ENCODE results near the gene TRABD2B. TPM values are rescaled to one million over a fixed set of nuclear protein-coding genes. Genes with fewer than 3 reads are reported as not detected.

TRABD2B gene
- total and polyA plus RNA-seq, 2 experiments from 2014 or later = 1.6 to 2.0 TPM

GRCh38 chr1:47779613-47780012 lies 217.6 kb downstream of the TRABD2B start:
- Histone ChIP-seq H3K9me2 (ENCODE audit: insufficient read depth) (no peaks in the 10 kb centered on the region), H4K20me1 (replicated peaks; ENCODE audit: insufficient read depth) (no peaks in the 10 kb centered on the region), H3K4me1 (ENCODE audit: insufficient read depth) (no peaks in the 10 kb centered on the region; the same call in 1 of the 2 replicates), H3K4me2 (no peak overlapping the region), H3K27me3 (ENCODE audit: insufficient read depth) (no peaks in the 10 kb centered on the region), H3K79me2 (replicated peaks; ENCODE audit: insufficient read depth) (no peaks in the 10 kb centered on the region), H2AFZ (no peak overlapping the region), H3F3A (replicated peaks; ENCODE audit: low read depth) (no peaks in the 10 kb centered on the region), H3K4me3 (no peak overlapping the region), H3K36me3 (ENCODE audit: insufficient read depth) (no peaks in the 10 kb centered on the region), H3K27ac (ENCODE audit: low read depth) (no peak overlapping the region)
- H3K4me3 Mint-ChIP-seq = no peak overlapping the region
- no peaks in the 10 kb centered on the region for H3K36me3 Mint-ChIP-seq (ENCODE audit: low read depth)
- no peak for DNase-seq (ENCODE audit: low spot score)
- TF ChIP-seq CREB1 (CRISPR knock-in tag; IDR thresholded peaks at IDR 0.05; ENCODE audit: low read depth) (no peak), STAT1 (IDR thresholded peaks at IDR 0.05; ENCODE audit: unreplicated experiment) (no peak)
- TF ChIP-seq, protein P1, sequence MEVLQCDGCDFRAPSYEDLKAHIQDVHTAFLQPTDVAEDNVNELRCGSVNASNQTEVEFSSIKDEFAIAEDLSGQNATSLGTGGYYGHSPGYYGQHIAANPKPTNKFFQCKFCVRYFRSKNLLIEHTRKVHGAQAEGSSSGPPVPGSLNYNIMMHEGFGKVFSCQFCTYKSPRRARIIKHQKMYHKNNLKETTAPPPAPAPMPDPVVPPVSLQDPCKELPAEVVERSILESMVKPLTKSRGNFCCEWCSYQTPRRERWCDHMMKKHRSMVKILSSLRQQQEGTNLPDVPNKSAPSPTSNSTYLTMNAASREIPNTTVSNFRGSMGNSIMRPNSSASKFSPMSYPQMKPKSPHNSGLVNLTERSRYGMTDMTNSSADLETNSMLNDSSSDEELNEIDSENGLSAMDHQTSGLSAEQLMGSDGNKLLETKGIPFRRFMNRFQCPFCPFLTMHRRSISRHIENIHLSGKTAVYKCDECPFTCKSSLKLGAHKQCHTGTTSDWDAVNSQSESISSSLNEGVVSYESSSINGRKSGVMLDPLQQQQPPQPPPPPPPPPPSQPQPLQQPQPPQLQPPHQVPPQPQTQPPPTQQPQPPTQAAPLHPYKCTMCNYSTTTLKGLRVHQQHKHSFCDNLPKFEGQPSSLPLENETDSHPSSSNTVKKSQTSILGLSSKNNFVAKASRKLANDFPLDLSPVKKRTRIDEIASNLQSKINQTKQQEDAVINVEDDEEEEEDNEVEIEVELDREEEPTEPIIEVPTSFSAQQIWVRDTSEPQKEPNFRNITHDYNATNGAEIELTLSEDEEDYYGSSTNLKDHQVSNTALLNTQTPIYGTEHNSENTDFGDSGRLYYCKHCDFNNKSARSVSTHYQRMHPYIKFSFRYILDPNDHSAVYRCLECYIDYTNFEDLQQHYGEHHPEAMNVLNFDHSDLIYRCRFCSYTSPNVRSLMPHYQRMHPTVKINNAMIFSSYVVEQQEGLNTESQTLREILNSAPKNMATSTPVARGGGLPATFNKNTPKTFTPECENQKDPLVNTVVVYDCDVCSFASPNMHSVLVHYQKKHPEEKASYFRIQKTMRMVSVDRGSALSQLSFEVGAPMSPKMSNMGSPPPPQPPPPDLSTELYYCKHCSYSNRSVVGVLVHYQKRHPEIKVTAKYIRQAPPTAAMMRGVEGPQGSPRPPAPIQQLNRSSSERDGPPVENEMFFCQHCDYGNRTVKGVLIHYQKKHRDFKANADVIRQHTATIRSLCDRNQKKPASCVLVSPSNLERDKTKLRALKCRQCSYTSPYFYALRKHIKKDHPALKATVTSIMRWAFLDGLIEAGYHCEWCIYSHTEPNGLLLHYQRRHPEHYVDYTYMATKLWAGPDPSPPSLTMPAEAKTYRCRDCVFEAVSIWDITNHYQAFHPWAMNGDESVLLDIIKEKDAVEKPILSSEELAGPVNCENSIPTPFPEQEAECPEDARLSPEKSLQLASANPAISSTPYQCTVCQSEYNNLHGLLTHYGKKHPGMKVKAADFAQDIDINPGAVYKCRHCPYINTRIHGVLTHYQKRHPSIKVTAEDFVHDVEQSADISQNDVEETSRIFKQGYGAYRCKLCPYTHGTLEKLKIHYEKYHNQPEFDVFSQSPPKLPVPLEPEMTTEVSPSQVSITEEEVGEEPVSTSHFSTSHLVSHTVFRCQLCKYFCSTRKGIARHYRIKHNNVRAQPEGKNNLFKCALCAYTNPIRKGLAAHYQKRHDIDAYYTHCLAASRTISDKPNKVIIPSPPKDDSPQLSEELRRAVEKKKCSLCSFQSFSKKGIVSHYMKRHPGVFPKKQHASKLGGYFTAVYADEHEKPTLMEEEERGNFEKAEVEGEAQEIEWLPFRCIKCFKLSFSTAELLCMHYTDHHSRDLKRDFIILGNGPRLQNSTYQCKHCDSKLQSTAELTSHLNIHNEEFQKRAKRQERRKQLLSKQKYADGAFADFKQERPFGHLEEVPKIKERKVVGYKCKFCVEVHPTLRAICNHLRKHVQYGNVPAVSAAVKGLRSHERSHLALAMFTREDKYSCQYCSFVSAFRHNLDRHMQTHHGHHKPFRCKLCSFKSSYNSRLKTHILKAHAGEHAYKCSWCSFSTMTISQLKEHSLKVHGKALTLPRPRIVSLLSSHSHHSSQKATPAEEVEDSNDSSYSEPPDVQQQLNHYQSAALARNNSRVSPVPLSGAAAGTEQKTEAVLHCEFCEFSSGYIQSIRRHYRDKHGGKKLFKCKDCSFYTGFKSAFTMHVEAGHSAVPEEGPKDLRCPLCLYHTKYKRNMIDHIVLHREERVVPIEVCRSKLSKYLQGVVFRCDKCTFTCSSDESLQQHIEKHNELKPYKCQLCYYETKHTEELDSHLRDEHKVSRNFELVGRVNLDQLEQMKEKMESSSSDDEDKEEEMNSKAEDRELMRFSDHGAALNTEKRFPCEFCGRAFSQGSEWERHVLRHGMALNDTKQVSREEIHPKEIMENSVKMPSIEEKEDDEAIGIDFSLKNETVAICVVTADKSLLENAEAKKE (CRISPR knock-in tag; IDR thresholded peaks at IDR 0.05) = no peak
- peaks cover 5% of the 10 kb centered on the region for H3K27me3 Mint-ChIP-seq (ENCODE audit: insufficient read depth, low read depth, poor library complexity)
- no peak overlapping the region for H3K27ac Mint-ChIP-seq
- ATAC-seq = no peak
- H3K4me1 Mint-ChIP-seq = peaks cover 28% of the 10 kb centered on the region
- H3K9me3 Mint-ChIP-seq = no peaks in the 10 kb centered on the region

- H3K27me3 ChIP-seq (ENCODE audit: insufficient read depth) = no peaks in the 10 kb centered on the region
- no peak overlapping the region for H3K4me3 ChIP-seq
- H3K27me3 Mint-ChIP-seq (ENCODE audit: insufficient read depth, low read depth, poor library complexity) = peaks cover 5% of the 10 kb centered on the region
- H3K4me2 ChIP-seq = no peak overlapping the region
- no peak overlapping the region for H3K27ac ChIP-seq (ENCODE audit: low read depth)
- H3K36me3 Mint-ChIP-seq (ENCODE audit: low read depth) = no peaks in the 10 kb centered on the region
- no peaks in the 10 kb centered on the region for H3K36me3 ChIP-seq (ENCODE audit: insufficient read depth)
- no peak overlapping the region for H3K4me3 Mint-ChIP-seq
- no peaks in the 10 kb centered on the region for H3K9me2 ChIP-seq (ENCODE audit: insufficient read depth)
- H3F3A ChIP-seq (replicated peaks; ENCODE audit: low read depth) = no peaks in the 10 kb centered on the region
- no peaks in the 10 kb centered on the region for H3K9me3 Mint-ChIP-seq
- no peaks in the 10 kb centered on the region; the same call in 1 of the 2 replicates for H3K4me1 ChIP-seq (ENCODE audit: insufficient read depth)
- H4K20me1 ChIP-seq (replicated peaks; ENCODE audit: insufficient read depth) = no peaks in the 10 kb centered on the region
- ATAC-seq (no peak), DNase-seq (ENCODE audit: low spot score) (no peak)
- no peak overlapping the region for H3K27ac Mint-ChIP-seq
- TF ChIP-seq ZNF331 (CRISPR knock-in tag; IDR thresholded peaks at IDR 0.05; ENCODE audit: low read depth) (no peak), EZH2 (IDR thresholded peaks at IDR 0.05; ENCODE audit: low read depth, unreplicated experiment) (no peak), STAT1 (IDR thresholded peaks at IDR 0.05; ENCODE audit: unreplicated experiment) (no peak), ZNF114 (CRISPR knock-in tag; IDR thresholded peaks at IDR 0.05) (no peak), JUNB (IDR thresholded peaks at IDR 0.05; ENCODE audit: unreplicated experiment) (no peak), REST (IDR thresholded peaks at IDR 0.05; ENCODE audit: unreplicated experiment) (no peak), EZH2phosphoT487 (IDR thresholded peaks at IDR 0.05; ENCODE audit: unreplicated experiment) (no peak), NANOG (IDR thresholded peaks at IDR 0.05; ENCODE audit: borderline replicate concordance) (no peak), CREB1 (CRISPR knock-in tag; IDR thresholded peaks at IDR 0.05; ENCODE audit: low read depth) (no peak)
- TF ChIP-seq, protein P2, sequence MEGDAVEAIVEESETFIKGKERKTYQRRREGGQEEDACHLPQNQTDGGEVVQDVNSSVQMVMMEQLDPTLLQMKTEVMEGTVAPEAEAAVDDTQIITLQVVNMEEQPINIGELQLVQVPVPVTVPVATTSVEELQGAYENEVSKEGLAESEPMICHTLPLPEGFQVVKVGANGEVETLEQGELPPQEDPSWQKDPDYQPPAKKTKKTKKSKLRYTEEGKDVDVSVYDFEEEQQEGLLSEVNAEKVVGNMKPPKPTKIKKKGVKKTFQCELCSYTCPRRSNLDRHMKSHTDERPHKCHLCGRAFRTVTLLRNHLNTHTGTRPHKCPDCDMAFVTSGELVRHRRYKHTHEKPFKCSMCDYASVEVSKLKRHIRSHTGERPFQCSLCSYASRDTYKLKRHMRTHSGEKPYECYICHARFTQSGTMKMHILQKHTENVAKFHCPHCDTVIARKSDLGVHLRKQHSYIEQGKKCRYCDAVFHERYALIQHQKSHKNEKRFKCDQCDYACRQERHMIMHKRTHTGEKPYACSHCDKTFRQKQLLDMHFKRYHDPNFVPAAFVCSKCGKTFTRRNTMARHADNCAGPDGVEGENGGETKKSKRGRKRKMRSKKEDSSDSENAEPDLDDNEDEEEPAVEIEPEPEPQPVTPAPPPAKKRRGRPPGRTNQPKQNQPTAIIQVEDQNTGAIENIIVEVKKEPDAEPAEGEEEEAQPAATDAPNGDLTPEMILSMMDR (conservative IDR thresholded peaks at IDR 0.05; ENCODE audit: low read depth in 2 of 2) = no peak
- H3K4me1 Mint-ChIP-seq = peaks cover 28% of the 10 kb centered on the region
- H3K79me2 ChIP-seq (replicated peaks; ENCODE audit: insufficient read depth) = no peaks in the 10 kb centered on the region
- H2AFZ ChIP-seq = no peak overlapping the region
Measured at GRCh38 chr1:47778280-47778679, 218.9 kb downstream of the TRABD2B start.
